GM19468 (cell line): ENCODE results near the gene KIF16B.
A peak's percentile ranks its signal among the peaks of the same experiment; 100 is the strongest.
"Not testable (repeated sequence)": the region's sequence is repeated elsewhere in the genome, so short reads cannot be mapped to it uniquely, and the experiment has no call there.

ENCODE experiments used
- ATAC-seq: cut with Tn5 transposase; IDR thresholded peaks from one replicate; pipeline ENCODE4 v1.9.1; 2021; ENCODE audit warnings: mild to moderate bottlenecking, moderate library complexity, moderate number of reproducible peaks; ENCODE audit not compliant: unreplicated experiment; ENCODE audit errors: extremely low read depth

KIF16B gene

DNA sequence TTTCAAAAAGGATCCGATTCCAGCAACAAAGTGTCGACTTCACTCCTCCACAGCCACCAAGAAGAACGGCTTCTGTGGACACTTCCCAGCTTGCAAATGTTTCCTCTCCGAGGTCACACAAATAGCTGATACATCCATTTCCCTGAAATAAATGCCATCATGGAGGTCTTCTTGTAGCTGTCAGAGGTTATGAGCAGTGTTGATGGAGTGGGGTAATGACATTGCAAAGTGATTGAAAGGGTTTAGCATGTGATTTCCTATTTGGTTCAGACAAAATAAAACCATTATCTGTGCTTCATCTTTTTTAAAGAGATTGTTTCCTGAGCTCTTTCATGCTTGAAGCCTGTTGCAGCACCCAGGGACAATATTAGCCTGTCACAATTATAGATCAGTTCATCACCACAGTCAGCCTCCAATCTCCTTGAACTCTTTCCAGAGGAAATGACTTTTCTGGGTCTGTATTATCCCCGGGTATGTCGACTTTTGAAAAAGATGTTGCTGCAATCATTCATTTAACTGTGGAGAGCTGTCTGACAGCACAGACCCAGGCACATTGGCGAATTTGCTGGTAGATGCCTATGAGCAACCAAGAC lies 16.9 kb upstream of the KIF16B start:
- ATAC-seq: no peak

DNA sequence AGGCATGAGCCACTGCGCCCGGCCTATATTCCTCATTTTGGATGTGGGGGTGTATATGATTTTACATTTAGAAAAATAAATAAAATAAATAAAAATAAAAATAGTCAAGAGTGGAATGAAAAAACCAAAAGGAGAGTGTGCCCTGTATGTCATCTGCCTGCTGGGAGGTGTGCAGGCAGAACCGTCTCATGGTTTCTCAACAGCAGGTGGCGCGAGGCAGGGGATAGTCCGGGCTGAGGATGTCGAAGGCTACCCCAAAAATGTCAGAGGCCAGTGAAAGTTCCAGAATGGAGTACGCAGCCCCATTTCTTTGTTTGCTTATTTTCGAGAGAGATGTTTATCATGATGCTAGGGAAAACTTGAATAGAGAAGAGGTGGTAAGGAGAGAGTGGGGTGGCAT lies 16.4 kb upstream of the KIF16B start:
- ATAC-seq: no peak

DNA sequence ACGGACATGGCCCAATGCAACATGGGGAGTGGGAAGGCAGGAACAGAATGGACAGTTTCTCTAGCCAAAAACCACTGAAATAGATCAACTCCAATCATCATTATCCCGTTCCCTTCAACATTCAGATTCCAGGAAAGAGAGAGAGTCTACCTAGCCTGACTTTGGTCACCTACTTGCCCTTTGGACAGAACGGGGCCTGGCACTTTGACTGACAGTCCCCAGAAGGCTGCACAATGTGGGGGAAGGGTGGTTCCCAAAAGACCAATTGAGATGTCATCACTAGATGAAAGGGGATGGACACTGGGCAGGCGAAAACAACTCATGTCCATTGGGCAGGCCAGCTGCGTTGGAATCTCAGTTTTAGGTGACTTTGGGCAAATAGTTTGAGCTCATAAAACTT lies 15.0 kb upstream of the KIF16B start:
- no peak for ATAC-seq

DNA sequence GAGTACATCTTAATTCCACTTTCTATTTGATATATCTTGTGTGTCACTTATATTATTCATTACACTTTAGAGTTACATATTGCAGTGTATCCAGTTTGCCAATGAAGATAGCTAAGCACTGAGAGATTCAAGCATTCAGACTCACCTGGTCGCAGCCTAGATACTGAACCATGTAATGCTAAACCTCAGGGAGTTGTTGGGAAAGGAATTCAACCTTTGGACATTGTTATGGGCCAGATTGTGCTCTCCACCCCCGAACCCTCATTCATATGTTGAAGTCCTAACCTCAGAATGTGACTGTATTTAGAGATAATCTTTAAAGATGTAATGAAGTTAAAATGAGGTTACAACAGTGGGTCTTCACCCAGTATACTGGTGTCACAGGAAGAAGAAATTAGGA lies 13.8 kb upstream of the KIF16B start:
- ATAC-seq: no peak

DNA sequence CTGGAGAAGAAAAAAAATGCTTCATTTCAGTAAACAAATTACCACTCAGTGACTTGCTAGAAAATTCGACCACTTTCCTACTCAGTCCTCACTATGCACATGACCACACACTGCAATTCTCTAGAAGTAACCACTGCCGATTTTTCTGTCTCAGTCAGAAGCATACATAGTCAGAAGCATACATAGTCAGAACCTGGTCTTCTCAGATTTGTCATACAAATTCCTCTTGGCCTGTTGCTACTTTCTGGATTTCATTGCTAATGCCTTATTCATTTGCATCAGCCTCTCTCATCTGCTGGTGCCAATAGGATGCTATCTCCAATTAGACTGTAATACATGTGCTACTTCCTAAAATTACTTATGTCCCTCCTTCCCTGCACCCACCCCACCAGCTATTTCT lies 10.2 kb upstream of the KIF16B start:
- no peak for ATAC-seq

DNA sequence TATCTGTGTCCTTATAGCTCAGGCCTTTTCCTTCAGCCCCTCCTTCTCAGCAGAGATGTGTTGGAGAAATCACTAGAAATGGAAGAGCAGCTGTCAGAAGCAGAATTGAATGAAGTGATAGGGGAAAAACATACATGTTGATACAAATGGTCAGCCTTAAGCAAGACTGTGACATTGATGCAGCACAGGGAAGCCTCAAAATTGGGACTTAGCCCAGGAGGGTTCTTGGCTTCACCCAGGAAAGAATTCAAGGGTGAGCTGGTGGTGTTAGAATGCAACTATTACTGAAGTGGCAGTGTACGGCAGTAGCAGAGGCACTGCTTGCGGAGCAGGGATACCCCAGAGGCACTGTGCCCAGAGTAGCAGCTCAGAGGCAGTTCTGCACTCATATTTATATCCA lies 8.0 kb upstream of the KIF16B start:
- ATAC-seq: no peak

DNA sequence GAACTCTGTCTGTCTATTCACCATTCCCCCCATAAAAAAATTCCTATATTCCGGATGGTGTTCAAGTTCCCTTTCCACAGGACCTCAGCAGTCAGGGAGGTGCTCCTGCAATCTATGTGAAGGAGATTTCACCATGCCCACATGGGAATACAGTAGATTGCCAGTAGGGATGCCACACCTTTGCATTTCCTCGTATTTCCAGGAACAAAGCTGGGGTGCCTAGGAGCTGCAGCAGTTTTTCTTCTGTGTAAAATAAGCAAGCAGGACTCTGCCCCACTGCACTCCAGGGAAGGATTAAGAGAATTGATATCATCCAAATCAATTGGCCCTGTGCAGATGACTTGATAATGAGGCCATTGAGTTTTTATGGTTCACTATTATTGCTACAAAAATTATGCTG lies 7.4 kb upstream of the KIF16B start:
- no peak for ATAC-seq

DNA sequence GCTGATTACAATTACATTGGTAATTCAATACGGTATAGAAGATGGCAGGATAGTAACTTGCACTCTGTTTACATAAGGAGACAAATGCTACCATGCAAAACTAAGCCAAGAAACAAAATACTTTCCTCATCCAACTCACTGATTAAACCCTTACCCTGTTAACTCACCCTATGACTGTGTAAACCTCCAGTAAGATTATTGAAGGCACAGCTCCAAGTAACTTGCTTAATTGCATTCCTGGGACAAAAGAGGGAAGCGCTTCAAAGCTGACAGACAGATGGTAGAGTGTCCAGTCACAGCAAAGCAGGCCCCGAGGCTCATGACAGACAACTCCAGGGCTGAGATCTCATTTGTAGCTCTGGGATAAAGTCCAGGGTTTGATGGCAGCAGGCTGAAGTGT lies 6.9 kb upstream of the KIF16B start:
- no peak for ATAC-seq

DNA sequence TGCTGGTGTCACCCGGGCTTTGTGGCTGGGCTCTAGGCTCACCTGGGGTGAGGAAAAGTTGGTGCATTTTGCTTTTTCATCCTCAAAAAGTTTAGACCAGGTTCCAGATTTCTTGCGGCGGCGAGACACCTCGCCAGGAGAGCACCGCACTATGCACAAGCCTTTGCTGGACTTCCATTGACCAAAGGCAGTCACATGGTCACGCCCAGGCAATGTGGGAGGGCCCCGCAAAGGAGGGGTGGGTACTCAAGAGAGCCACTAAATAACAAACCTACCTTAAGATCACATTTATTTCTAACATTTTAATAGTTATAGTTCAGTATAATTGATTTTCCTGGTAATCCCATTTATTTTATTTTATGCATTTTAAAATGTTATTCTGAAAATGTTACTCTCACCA lies 3.0 kb upstream of the KIF16B start:
- no peak for ATAC-seq

DNA sequence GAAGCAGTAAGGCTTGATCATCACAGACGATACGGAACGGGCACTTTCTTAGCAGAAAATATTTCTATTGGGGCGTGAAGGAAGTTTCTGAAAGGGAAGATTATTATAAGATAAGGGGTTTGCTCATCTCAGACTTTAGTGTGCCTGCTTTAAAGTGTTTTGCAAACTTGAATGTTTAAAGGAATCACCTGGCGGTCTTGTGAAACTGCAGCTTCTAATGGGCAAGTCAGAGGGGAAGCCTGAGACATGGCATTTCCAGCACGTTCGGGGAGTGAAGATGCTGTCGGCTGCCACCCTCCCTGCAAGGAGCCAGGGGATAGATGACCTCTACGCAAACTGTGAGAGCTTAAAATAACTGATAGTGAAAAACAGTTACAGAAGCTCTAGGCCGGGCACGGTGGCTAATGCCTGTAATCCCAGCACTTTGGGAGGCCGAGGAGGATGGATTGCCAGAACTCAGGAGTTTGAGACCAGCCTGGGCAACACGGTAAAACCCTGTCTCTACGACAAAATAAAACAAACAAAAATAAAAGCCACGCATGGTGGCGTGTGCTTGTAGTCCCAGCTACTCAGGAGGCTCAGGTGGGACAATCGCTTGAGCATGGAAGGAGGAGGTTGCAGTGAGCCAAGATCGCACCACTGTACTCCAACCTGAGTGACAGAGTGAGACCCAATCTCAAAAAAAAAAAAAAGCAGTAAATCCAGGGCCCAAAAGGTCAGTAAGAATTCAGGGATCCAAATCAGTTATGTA lies 2.3 kb upstream of the KIF16B start:
- ATAC-seq: no peak

DNA sequence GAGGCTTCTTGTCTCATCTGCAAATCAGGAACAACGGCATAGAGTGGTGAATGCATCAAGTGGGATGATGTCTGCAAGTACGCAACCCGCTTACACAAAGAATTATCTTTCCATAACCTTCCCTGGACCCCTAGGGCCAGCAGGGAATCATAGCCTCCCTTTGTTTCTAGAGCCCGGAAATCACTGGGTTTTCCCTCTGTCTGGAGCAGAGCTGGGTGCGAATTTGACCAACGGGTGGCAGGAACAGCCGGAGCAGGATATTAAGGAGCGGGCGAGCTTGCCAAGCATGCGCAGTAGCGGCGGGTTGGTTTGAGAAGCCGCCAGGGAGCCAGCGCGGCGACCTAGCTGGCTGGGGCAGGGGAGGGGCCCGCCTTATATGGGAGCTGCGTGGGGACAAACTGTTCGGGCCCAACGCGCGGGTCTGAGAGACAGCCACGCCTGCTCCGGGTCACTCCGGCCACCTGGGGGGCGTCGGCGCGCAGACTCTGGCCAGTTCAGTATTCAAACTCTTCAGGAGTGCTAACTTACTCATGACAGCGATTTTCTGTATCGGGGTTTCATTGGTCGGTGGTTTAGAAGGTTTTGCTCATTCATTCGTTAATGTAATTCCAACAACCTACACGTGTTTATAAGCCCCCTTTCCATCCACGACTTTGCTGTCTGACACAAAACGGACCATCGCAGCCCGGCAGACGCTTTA lies 1.6 kb upstream of the KIF16B start:
- ATAC-seq: peak; percentile 41

DNA sequence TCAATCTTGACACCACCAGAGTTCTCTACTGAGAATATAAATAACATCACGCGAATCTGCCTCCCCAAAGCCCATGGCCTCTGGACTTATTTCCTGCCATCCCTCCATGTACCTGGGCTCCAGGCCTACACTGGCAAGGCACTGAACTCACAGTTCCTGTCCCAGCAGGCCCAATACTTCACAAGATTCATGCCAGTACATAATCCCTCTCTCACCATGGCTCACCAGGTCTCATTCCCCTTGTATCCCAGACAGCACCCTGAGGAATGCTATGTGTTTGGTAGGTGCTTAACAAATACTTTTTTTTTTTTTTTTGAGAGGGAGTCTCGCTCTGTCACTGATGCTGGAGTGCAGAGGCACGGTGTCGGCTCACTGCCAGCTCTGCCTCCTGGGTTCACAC lies 1.9 kb downstream of the KIF16B start:
- ATAC-seq: no peak

DNA sequence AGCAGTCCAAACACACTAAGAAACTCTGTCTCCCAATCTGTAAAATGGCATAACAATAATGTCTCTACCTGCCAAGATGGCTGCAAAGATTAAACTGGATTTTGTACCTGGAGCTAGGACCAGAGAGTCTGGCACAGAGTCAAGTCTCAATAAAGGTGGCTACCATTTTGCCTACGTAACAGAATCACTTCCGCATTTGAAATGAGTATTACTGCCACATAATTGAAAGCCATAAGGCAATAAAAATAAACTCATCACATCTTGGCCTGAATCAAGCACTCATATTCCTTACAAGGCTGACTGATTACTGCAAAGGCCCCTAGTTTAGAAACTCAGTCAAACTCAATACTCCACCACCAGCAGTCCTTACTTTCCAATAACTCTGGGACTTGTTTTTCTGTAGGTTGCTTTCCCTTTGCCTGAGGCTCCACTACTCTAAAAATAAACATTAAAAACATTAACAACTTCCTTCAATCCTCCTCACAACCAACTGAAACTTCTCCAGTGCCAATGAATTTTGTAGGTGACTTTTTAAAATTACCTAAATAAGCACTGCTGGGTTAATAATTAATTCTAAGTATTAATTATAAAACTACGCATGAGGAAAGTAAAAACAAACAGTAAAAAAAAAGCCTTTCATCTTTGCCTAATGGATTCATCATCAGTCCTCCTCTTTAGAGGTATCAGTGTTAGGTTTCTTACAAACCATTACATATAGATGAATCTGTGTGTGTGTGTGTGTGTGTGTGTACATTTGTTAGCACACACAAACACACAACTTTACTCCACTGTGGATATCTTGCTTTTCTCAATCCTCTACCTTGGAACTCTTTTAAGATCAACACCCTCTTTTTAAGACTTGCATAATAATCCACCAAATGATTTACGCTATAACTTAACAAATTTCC lies 3.7 kb downstream of the KIF16B start:
- no peak for ATAC-seq

DNA sequence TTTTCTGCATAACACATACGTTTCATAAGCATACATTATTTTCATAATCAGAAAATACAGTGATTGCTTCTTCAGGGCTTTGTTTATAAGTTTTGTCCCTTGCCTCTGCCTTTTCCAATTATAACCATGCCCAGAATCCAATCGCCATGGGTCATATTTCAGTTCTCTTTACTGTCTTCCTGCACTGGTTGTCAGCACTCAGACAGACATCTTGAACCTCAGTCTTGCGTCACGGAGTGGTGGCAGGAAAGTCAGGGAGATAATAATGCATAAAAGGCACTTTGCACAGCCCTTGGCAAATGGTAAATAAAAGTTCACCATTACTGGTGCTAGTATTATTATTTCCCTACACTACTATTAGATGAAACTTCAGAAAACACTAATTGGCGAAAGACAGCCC lies 7.2 kb downstream of the KIF16B start:
- no peak for ATAC-seq

DNA sequence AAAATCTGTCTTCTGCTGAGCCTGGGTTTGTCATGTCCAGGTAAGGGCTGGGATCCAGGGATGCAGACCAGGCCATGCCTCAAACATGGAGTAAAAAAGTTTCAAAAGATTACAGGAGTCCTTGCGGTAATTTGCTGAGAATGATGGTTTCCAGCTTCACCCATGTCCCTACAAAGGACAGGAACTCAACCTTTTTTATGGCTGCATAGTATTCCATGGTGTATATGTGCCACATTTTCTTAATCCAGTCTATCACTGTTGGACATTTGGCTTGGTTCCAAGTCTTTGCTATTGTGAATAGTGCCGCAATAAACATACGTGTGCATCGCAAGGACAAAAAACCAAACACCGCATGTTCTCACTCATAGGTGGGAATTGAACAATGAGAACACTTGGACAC lies 9.2 kb downstream of the KIF16B start:
- ATAC-seq: not testable (repeated sequence)

DNA sequence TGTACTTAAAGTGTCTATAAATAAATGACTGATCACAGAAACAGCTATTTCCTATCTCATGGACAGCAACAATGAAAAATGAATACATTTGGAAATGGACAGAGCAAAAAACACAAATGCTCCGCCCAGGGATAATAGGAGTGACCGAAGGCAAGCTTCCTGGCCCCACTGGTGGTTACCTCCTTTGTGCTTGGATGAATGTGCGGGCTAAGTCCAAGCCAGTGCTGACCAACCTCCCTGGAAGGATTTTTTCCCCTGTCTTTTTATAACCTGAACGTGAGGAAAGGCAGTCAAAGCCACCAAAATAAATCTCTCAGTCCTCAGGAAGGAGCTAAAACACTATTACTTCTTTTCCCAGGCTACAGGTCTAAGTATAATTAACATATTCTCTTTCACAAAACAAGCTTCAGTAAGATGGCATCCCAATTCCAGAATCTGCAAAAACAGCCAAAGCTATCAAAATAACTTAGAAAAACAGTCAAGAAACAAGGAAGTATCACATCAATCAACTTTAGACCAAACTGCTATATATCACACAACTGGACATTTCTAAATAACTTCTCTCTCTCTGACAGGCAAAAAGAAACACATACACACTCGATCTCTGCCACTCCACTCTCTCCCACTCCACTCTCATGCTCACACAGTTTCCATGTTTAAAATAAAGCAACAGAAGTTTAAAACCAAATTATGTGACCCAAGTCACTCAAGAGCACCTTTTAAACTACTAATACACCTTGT lies 10.0 kb downstream of the KIF16B start:
- ATAC-seq: no peak

DNA sequence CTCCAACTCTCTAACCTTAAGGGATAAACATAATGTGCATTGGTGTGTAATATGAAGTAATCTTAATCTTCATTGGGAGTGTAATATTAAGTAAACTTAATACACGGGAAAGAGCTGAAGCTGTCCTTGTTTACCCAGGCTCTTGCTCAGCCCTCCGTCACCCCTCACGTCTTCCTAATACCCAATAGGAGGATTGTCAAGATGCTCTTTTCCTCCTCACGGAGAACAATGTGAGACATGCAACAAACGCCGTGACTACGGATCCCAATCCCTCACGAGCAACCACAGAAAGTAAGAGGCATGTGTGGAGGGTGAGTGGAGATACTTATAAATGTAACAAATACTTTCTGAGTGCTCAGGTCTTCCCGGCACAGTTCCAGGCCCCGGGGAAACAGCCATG lies 11.0 kb downstream of the KIF16B start:
- no peak for ATAC-seq

DNA sequence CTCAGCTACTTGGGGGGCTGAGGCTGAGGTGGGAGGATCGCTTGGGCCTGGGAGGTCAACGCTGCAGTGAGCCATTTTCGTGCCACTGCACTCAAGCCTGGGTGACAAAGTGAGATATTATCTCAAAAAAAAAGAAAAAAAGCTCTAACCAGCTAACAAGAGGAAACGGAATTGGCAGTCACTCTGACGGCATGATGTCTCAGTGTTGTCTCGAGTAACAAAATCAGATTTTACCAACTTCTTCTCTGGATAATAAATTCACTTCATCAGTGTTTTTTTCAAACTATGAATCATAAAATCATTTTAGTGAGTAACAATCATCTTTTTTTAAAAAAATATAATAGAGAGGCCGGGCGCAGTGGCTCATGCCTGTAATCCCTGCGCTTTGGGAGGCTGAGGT lies 12.6 kb downstream of the KIF16B start:
- ATAC-seq: no peak

DNA sequence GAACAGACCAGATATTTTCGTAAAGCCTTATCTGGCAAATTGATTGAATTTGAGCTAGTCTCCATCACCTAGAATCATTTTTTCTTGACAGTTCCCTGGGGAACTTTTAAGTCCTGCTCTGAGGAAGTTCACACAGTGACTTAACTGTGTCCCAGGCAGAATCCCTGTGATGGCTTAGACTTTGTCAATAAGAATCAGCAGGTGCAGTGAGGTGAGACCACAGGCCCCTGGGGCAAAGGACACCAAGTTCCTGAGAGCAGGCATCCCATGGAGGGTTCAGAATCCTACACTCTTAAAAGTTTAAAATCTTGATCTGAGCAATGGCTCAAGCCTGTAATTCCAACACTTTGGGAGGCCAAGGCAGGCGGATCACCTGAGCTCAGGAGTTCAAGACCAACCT lies 13.0 kb downstream of the KIF16B start:
- ATAC-seq: no peak

DNA sequence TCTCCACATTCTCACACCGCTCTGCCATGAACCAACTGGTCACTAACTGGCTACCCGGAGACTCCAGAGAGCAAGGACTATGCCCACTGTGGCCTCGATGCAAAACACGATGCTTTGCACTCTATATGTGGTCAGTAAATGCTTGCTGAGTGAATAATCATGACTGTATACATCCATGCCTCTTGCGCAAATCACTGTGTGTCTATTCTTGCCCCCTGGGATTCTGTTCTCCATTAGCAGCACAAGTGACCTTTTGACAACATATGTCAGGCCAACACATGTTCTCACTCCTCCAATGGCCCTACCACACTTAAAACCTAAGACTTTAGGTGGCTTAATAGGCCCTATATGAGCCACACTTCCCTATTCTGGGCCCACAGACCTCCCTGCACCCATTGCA lies 16.9 kb downstream of the KIF16B start:
- ATAC-seq: no peak
